ENCODE data around the gene METTL4. TPM values are rescaled to one million over a fixed set of nuclear protein-coding genes. Genes with fewer than 3 reads are reported as not detected.

The METTL4 gene
- total RNA-seq, 1 donor from 2014 or later, result 9.0 TPM

- H3K9me3 ChIP-seq (ENCODE audit: insufficient read depth, low read depth, low read length), result no peaks in the 10 kb centered on the region
- no peaks in the 10 kb centered on the region for H4K20me1 ChIP-seq (ENCODE audit: insufficient read depth, low read length)
- TF ChIP-seq EZH2 (IDR thresholded peaks at IDR 0.05; ENCODE audit: insufficient read depth, low read length) (no peak), CTCF (IDR thresholded peaks at IDR 0.05; ENCODE audit: insufficient read depth, low read depth, low read length) (no peak)
- H2AFZ ChIP-seq (ENCODE audit: low read depth, low read length), result no peak overlapping the region
- no peak overlapping the region for H3K27ac ChIP-seq (ENCODE audit: low read depth, low read length)
- H3K9ac ChIP-seq (ENCODE audit: low read length), result no peak overlapping the region
- Mint-ChIP-seq H3K36me3 (ENCODE audit: low read depth, unreplicated experiment) (no peaks in the 10 kb centered on the region), H3K4me1 (ENCODE audit: low read depth, unreplicated experiment) (peaks cover 6% of the 10 kb centered on the region), H3K27ac (ENCODE audit: unreplicated experiment) (no peak overlapping the region), H3K27me3 (ENCODE audit: low read depth, unreplicated experiment) (no peaks in the 10 kb centered on the region), H3K4me3 (ENCODE audit: unreplicated experiment) (no peak overlapping the region), H3K9me3 (ENCODE audit: unreplicated experiment) (no peaks in the 10 kb centered on the region)
- H3K4me3 ChIP-seq (ENCODE audit: insufficient read depth, low read depth, low read length), result no peak overlapping the region
- DNase-seq (ENCODE audit: low read depth), result peak; percentile 74
- H3K79me2 ChIP-seq (ENCODE audit: insufficient read depth, low read length), result no peaks in the 10 kb centered on the region
- peaks cover 6% of the 10 kb centered on the region for H3K4me1 ChIP-seq (ENCODE audit: insufficient read depth, low read length)
- H3K36me3 ChIP-seq (ENCODE audit: insufficient read depth, low read length), result no peaks in the 10 kb centered on the region
- no peak overlapping the region for H3K4me2 ChIP-seq (ENCODE audit: low read length)
- FAIRE-seq, result no peak
- H3K27me3 ChIP-seq (ENCODE audit: insufficient read depth, low read length), result no peaks in the 10 kb centered on the region
Observed at GRCh38 chr18:2495381-2495780, 75.9 kb downstream of the METTL4 start.

GRCh38 chr18:2494921-2495320 is 76.4 kb downstream of the METTL4 start:
- no peaks in the 10 kb centered on the region for H3K79me2 ChIP-seq (ENCODE audit: insufficient read depth, low read length)
- no peaks in the 10 kb centered on the region for H3K27me3 ChIP-seq (ENCODE audit: insufficient read depth, low read length)
- peak overlapping the region; percentile 10 for H3K27ac ChIP-seq (ENCODE audit: low read depth, low read length)
- no peak overlapping the region for H3K4me3 ChIP-seq (ENCODE audit: insufficient read depth, low read depth, low read length)
- TF ChIP-seq EZH2 (IDR thresholded peaks at IDR 0.05; ENCODE audit: insufficient read depth, low read length) (no peak), CTCF (IDR thresholded peaks at IDR 0.05; ENCODE audit: insufficient read depth, low read depth, low read length) (no peak)
- H4K20me1 ChIP-seq (ENCODE audit: insufficient read depth, low read length), result no peaks in the 10 kb centered on the region
- no peaks in the 10 kb centered on the region for H3K9me3 ChIP-seq (ENCODE audit: insufficient read depth, low read depth, low read length)
- peak overlapping the region; percentile 29 for H2AFZ ChIP-seq (ENCODE audit: low read depth, low read length)
- Mint-ChIP-seq H3K4me3 (ENCODE audit: unreplicated experiment) (no peak overlapping the region), H3K27ac (ENCODE audit: unreplicated experiment) (no peak overlapping the region), H3K9me3 (ENCODE audit: unreplicated experiment) (no peaks in the 10 kb centered on the region), H3K36me3 (ENCODE audit: low read depth, unreplicated experiment) (no peaks in the 10 kb centered on the region), H3K4me1 (ENCODE audit: low read depth, unreplicated experiment) (peaks cover 6% of the 10 kb centered on the region), H3K27me3 (ENCODE audit: low read depth, unreplicated experiment) (no peaks in the 10 kb centered on the region)
- FAIRE-seq (no peak), DNase-seq (ENCODE audit: low read depth) (peak; percentile 98)
- H3K4me2 ChIP-seq (ENCODE audit: low read length), result peak overlapping the region; percentile 22
- H3K4me1 ChIP-seq (ENCODE audit: insufficient read depth, low read length), result peaks cover 6% of the 10 kb centered on the region
- no peak overlapping the region for H3K9ac ChIP-seq (ENCODE audit: low read length)
- H3K36me3 ChIP-seq (ENCODE audit: insufficient read depth, low read length), result no peaks in the 10 kb centered on the region

Other genes with a start within 250 kb of the METTL4 start
- gene NDC80, start 52 bp upstream of the METTL4 start, total RNA-seq, result 1.9 and 3.5 TPM in 2 replicates
- 29.6 and 29.7 TPM in 2 replicates for gene SMCHD1, start 84.2 kb upstream of the METTL4 start, total RNA-seq

Measured in astrocyte (in vitro differentiated cells and primary cell).